H1 (cell line): Measurements from ENCODE around the gene ESR1. TPM values are rescaled to one million over a fixed set of nuclear protein-coding genes. Genes with fewer than 3 reads are reported as not detected.

Experiments
- CTCF ChIA-PET: fragments of 300-600 bp; sonication (Branson Sonifier 250); formaldehyde crosslinking; loops from one replicate; lab custom pipeline; 2021; ENCODE audit not compliant: partially characterized antibody; lab: Charles Lee
- POLR2A ChIA-PET: fragments of 300-600 bp; sonication (Branson Sonifier 250); formaldehyde crosslinking; loops from one replicate; lab custom pipeline; 2021; ENCODE audit warnings: inconsistent platforms; ENCODE audit not compliant: partially characterized antibody; lab: Charles Lee
- DNase-seq, 2 experiments: peaks; one replicate each; pipeline versions ENCODE4 v3.0.0 to v3.0.0-alpha.2; 2010 to 2022; ENCODE audit warnings: low spot score in 2 of 2, low read depth in 1 of 2, mixed read lengths in 1 of 2
- FAIRE-seq: peaks from 2 replicates; lab custom pipeline; 2011; peaks lifted over from hg19 to GRCh38; lab: Jason Lieb, UNC
- H2AFZ ChIP-seq: 2 replicates; pipeline ENCODE4 v1.8.1; 2012; ENCODE audit warnings: low read length, inconsistent platforms
- H2AK5ac ChIP-seq: 2 replicates; pipeline ENCODE4 v1.6.1; 2013; ENCODE audit warnings: low read depth, low read length
- H2BK120ac ChIP-seq: replicated peaks from 2 replicates; pipeline ENCODE3; 2013; ENCODE audit warnings: low read depth, low read length, inconsistent platforms
- H2BK12ac ChIP-seq: 2 replicates; pipeline ENCODE4 v1.6.1; 2013; ENCODE audit warnings: low read depth, low read length
- H2BK15ac ChIP-seq: 2 replicates; pipeline ENCODE4 v1.6.1; 2013; ENCODE audit warnings: low read length
- H2BK20ac ChIP-seq: 2 replicates; pipeline ENCODE4 v1.6.1; 2013; ENCODE audit warnings: low read length
- H2BK5ac ChIP-seq: 2 replicates; pipeline ENCODE4 v1.6.1; 2013; ENCODE audit warnings: low read depth, low read length
- H3K14ac ChIP-seq: 2 replicates; pipeline ENCODE4 v1.6.1; 2013; ENCODE audit warnings: inconsistent platforms; ENCODE audit not compliant: insufficient read length
- H3K18ac ChIP-seq: 2 replicates; pipeline ENCODE4 v1.6.1; 2013; ENCODE audit warnings: low read length; ENCODE audit errors: extremely low read depth
- H3K23ac ChIP-seq: 2 replicates; pipeline ENCODE4 v1.6.1; 2013; ENCODE audit warnings: inconsistent platforms; ENCODE audit not compliant: insufficient read length
- H3K23me2 ChIP-seq: 2 replicates; pipeline ENCODE4 v1.6.1; 2013; ENCODE audit warnings: low read depth, low read length
- H3K27ac ChIP-seq: 2 replicates; pipeline ENCODE4 v1.6.1; 2011; ENCODE audit warnings: low read depth, low read length, inconsistent platforms
- H3K27me3 ChIP-seq, 4 experiments: replicated peaks in 1 of 4; 1 replicate in 1 of 4; 2 replicates in 3 of 4; pipeline versions ENCODE4 v1.6.1 to v1.8.1; 2011 to 2013; ENCODE audit warnings: low read length in 3 of 4, mild to moderate bottlenecking in 3 of 4, inconsistent platforms in 2 of 4, mixed read lengths in 2 of 4, moderate library complexity in 1 of 4; ENCODE audit not compliant: control insufficient read depth in 3 of 4, insufficient read depth in 3 of 4; ENCODE audit errors: extremely low read depth in 1 of 4
- H3K36me3 ChIP-seq, 4 experiments: 2 replicates each; pipeline versions ENCODE4 v1.6.1 to v1.8.1; 2011 to 2013; ENCODE audit warnings: mild to moderate bottlenecking in 4 of 4, low read length in 3 of 4, moderate library complexity in 2 of 4, control low read depth in 1 of 4, inconsistent platforms in 1 of 4; ENCODE audit not compliant: insufficient read depth in 4 of 4, control insufficient read depth in 2 of 4
- H3K4ac ChIP-seq: replicated peaks from 2 replicates; pipeline ENCODE3; 2013; ENCODE audit warnings: low read length, low read depth, mixed read lengths, inconsistent platforms; ENCODE audit not compliant: insufficient read length
- H3K4me1 ChIP-seq, 4 experiments: replicated peaks in 1 of 4; 1 replicate in 1 of 4; 2 replicates in 3 of 4; pipeline versions ENCODE4 v1.6.1 to v1.8.1; 2011 to 2013; ENCODE audit warnings: low read length in 3 of 4, inconsistent platforms in 2 of 4, mixed read lengths in 1 of 4; ENCODE audit not compliant: insufficient read depth in 4 of 4, control insufficient read depth in 3 of 4
- H3K4me2 ChIP-seq, 2 experiments: 2 replicates each; pipeline versions ENCODE4 v1.6.1 to v1.8.1; 2011 to 2013; ENCODE audit warnings: low read depth in 2 of 2, low read length in 2 of 2, control low read depth in 1 of 2, inconsistent platforms in 1 of 2, mild to moderate bottlenecking in 1 of 2; ENCODE audit not compliant: insufficient read depth in 1 of 2
- H3K4me3 ChIP-seq, 4 experiments: fragments of 200-600, 300-600 bp in 1 of 4; sonication (generic), shearing (Covaris generic), sonication (Bioruptor Twin) in 1 of 4; 2 replicates each; pipeline versions ENCODE4 v1.5.1 to v1.8.1; 2011 to 2016; ENCODE audit warnings: low read length in 4 of 4, low read depth in 3 of 4, control low read depth in 2 of 4, inconsistent platforms in 2 of 4, mild to moderate bottlenecking in 2 of 4, mixed read lengths in 1 of 4, moderate library complexity in 1 of 4; ENCODE audit not compliant: insufficient read depth in 2 of 4; ENCODE audit errors: extremely low read depth in 1 of 4
- H3K56ac ChIP-seq: replicated peaks from 2 replicates; pipeline ENCODE3; 2013; ENCODE audit warnings: low read depth, mild to moderate bottlenecking, mixed read lengths, low read length, inconsistent platforms; ENCODE audit not compliant: insufficient read length
- H3K79me1 ChIP-seq: 2 replicates; pipeline ENCODE4 v1.6.1; 2013; ENCODE audit warnings: low read depth, low read length, control low read depth
- H3K79me2 ChIP-seq, 2 experiments: 2 replicates each; pipeline versions ENCODE4 v1.6.1 to v1.8.1; 2012 to 2013; ENCODE audit warnings: low read length in 2 of 2, mild to moderate bottlenecking in 2 of 2, inconsistent platforms in 1 of 2; ENCODE audit not compliant: insufficient read depth in 2 of 2, control insufficient read depth in 1 of 2
- H3K9ac ChIP-seq, 4 experiments: replicated peaks in 1 of 4; 1 replicate in 1 of 4; 2 replicates in 3 of 4; pipeline versions ENCODE4 v1.6.1 to v1.8.1; 2011 to 2013; ENCODE audit warnings: low read depth in 3 of 4, low read length in 3 of 4, control low read depth in 2 of 4, mild to moderate bottlenecking in 2 of 4, moderate library complexity in 2 of 4, inconsistent platforms in 1 of 4; ENCODE audit errors: extremely low read depth in 1 of 4
- H3K9me3 ChIP-seq, 2 experiments: 2 replicates each; pipeline versions ENCODE4 v1.6.1 to v1.8.1; 2012 to 2013; ENCODE audit warnings: mild to moderate bottlenecking in 2 of 2, moderate library complexity in 2 of 2, control low read depth in 1 of 2, inconsistent platforms in 1 of 2, low read depth in 1 of 2, low read length in 1 of 2, mixed read lengths in 1 of 2; ENCODE audit not compliant: insufficient read depth in 2 of 2
- H4K20me1 ChIP-seq, 2 experiments: replicated peaks in 1 of 2; 2 replicates each; pipeline versions ENCODE3 to v1.8.1; 2011 to 2013; ENCODE audit warnings: inconsistent platforms in 2 of 2, low read length in 2 of 2, mild to moderate bottlenecking in 1 of 2; ENCODE audit not compliant: insufficient read depth in 2 of 2, control insufficient read depth in 1 of 2
- H4K5ac ChIP-seq: 2 replicates; pipeline ENCODE4 v1.6.1; 2013; ENCODE audit warnings: low read length, low read depth, mixed read lengths, inconsistent platforms; ENCODE audit not compliant: insufficient read length
- H4K8ac ChIP-seq: 2 replicates; pipeline ENCODE4 v1.8.0; 2013; ENCODE audit warnings: mild to moderate bottlenecking, moderate library complexity, low read length, inconsistent platforms; ENCODE audit not compliant: insufficient read depth; ENCODE audit errors: extremely low read depth
- H4K91ac ChIP-seq: replicated peaks from 2 replicates; pipeline ENCODE3; 2013; ENCODE audit warnings: low read length, mixed read lengths, inconsistent platforms; ENCODE audit not compliant: insufficient read length
- BACH1 ChIP-seq: IDR thresholded peaks from 2 replicates; pipeline ENCODE4 v1.6.1; 2012; ENCODE audit warnings: low read length, improper control_type of control experiment
- CEBPB ChIP-seq: IDR thresholded peaks from 2 replicates; pipeline ENCODE4 v1.6.1; 2012; ENCODE audit warnings: low read depth, low read length
- E2F6 ChIP-seq: IDR thresholded peaks from 2 replicates; pipeline ENCODE4 v1.6.1; 2012; ENCODE audit warnings: inconsistent platforms
- EZH2 ChIP-seq: fragments of 200-600 bp; sonication (generic); IDR thresholded peaks from 2 replicates; pipeline ENCODE4 v1.7.1; 2012; ENCODE audit warnings: low read depth, mild to moderate bottlenecking, moderate library complexity, low read length, inconsistent platforms; ENCODE audit not compliant: severe bottlenecking
- HDAC6 ChIP-seq: IDR thresholded peaks from one replicate; pipeline ENCODE4 v1.7.1; 2012; ENCODE audit warnings: low read depth, mild to moderate bottlenecking, inconsistent platforms, low read length, moderate library complexity
- MAX ChIP-seq: IDR thresholded peaks from 2 replicates; pipeline ENCODE4 v1.6.1; 2012; ENCODE audit warnings: inconsistent platforms
- NANOG ChIP-seq: IDR thresholded peaks from 2 replicates; pipeline ENCODE4 v1.6.1; 2011; ENCODE audit warnings: low read length, low read depth, mild to moderate bottlenecking, inconsistent platforms; ENCODE audit not compliant: insufficient read depth, poor library complexity, severe bottlenecking
- NRF1 ChIP-seq: IDR thresholded peaks from 2 replicates; pipeline ENCODE4 v1.6.1; 2011; ENCODE audit warnings: mild to moderate bottlenecking, low read depth, low read length, improper control_type of control experiment
- RAD21 ChIP-seq, 2 experiments: IDR thresholded peaks in 1 of 2; conservative IDR thresholded peaks in 1 of 2; 2 replicates each; pipeline ENCODE4 v1.6.1; 2011; ENCODE audit warnings: low read depth in 2 of 2, low read length in 2 of 2, improper control_type of control experiment in 1 of 2, inconsistent platforms in 1 of 2, mild to moderate bottlenecking in 1 of 2, moderate library complexity in 1 of 2
- RBBP5 ChIP-seq: IDR thresholded peaks from 2 replicates; pipeline ENCODE4 v1.7.1; 2012; ENCODE audit warnings: low read depth, mild to moderate bottlenecking, inconsistent platforms, low read length, moderate library complexity, borderline replicate concordance
- SP4 ChIP-seq: IDR thresholded peaks from 2 replicates; pipeline ENCODE4 v1.6.1; 2012; ENCODE audit warnings: low read length, inconsistent platforms
- SRF ChIP-seq: IDR thresholded peaks from 2 replicates; pipeline ENCODE4 v1.6.1; 2011; ENCODE audit warnings: mild to moderate bottlenecking, low read depth, low read length, moderate library complexity
- TAF1 ChIP-seq: IDR thresholded peaks from 2 replicates; pipeline ENCODE4 v1.6.1; 2011; ENCODE audit warnings: mild to moderate bottlenecking, low read depth, low read length
- TBP ChIP-seq: IDR thresholded peaks from 2 replicates; pipeline ENCODE4 v1.6.1; 2011; ENCODE audit warnings: low read depth, low read length, improper control_type of control experiment
- TEAD4 ChIP-seq: IDR thresholded peaks from 2 replicates; pipeline ENCODE4 v1.6.1; 2012; ENCODE audit warnings: low read depth, low read length, inconsistent platforms, mixed read lengths
- WGBS, 2 experiments: shearing (Covaris generic) in 1 of 2; methylation state at CpG; one replicate each; pipeline versions ENCODE4 v1.1.6 to v1.1.7; 2013 to 2015; ENCODE audit warnings: low lambda C conversion rate in 2 of 2, mixed read lengths in 2 of 2, inconsistent platforms in 1 of 2, low coverage in 1 of 2, missing lambda C conversion rate in 1 of 2; ENCODE audit not compliant: insufficient replicate concordance in 2 of 2, insufficient coverage in 1 of 2, insufficient read length in 1 of 2; ENCODE audit errors: extremely low coverage in 1 of 2, missing lambda C conversion rate in 1 of 2; 5-methylcytosine and 5-hydroxymethylcytosine counted together
- polyA plus RNA-seq, 7 experiments: library from polyadenylated mRNA; depleted of rRNA in 3 of 7; stranded (reverse) in 5 of 7; unstranded in 2 of 7; fragments of >200 nt in 5 of 7; fragments of 200-250 nt in 2 of 7; gene quantifications; 1 replicate in 5 of 7; 2 replicates in 1 of 7; 4 replicates in 1 of 7; pipeline versions ENCODE4 v1.2.1 to v1.2.3, GENCODE V29; 2011 to 2013; ENCODE audit warnings: missing spikeins in 2 of 7, mixed read lengths in 2 of 7
- total RNA-seq: library from RNA; stranded (reverse); fragmentation: NEBNext Ultra II Directional; extraction: Animal tissue kit (Norgen Biotek cat#: 25700); gene quantifications from 2 replicates; pipeline ENCODE4 v1.2.1, GENCODE V29; 2021

Gene ESR1
- total and polyA plus RNA-seq, 2 of the 8 experiments (the other 6 are each of a cell fraction or from before 2014, with no cell fraction given), result 0.03 to 0.17 TPM

- no peak overlapping the region for H2BK15ac ChIP-seq
- no peak overlapping the region for H3K27ac ChIP-seq
- no peaks in the 10 kb centered on the region for H3K4me1 ChIP-seq
- no peak for DNase-seq
- no peaks in the 10 kb centered on the region for H3K23me2 ChIP-seq
- no peak for FAIRE-seq
- H4K5ac ChIP-seq, result no peak overlapping the region
- H2BK12ac ChIP-seq, result no peak overlapping the region
- no peaks in the 10 kb centered on the region for H3K36me3 ChIP-seq
- no peak overlapping the region for H3K14ac ChIP-seq
- no peak overlapping the region for H4K91ac ChIP-seq
- H4K8ac ChIP-seq, result no peak overlapping the region
- CTCF ChIA-PET, result interaction anchor here (1.3 kb wide), 1 partner anchor 26 kb away, joined by 3 read pairs; no protein-coding TSS in a partner anchor
- H3K4me3 ChIP-seq, result no peak overlapping the region
- H3K79me1 ChIP-seq, result no peaks in the 10 kb centered on the region
- no peaks in the 10 kb centered on the region for H3K27me3 ChIP-seq
- H3K56ac ChIP-seq, result no peak overlapping the region
- POLR2A ChIA-PET, result no interaction called here
- H2AFZ ChIP-seq, result no peak overlapping the region
- H3K4me2 ChIP-seq, result no peak overlapping the region
- 91% methylated on average over 8 of the region's 8 CpGs; no CpG with 5 or more reads in 1 of the 2 experiments for WGBS, 2 experiments
- H3K4ac ChIP-seq, result no peak overlapping the region
- no peaks in the 10 kb centered on the region for H3K79me2 ChIP-seq
- no peak overlapping the region for H2BK20ac ChIP-seq
- no peak overlapping the region for H2AK5ac ChIP-seq
- H2BK120ac ChIP-seq, result no peak overlapping the region
- H3K9me3 ChIP-seq, result no peaks in the 10 kb centered on the region
- no peak overlapping the region for H3K18ac ChIP-seq
- H3K9ac ChIP-seq, result no peak overlapping the region
- H3K23ac ChIP-seq, result no peak overlapping the region
- no peaks in the 10 kb centered on the region for H4K20me1 ChIP-seq
- no peak overlapping the region for H2BK5ac ChIP-seq
- TF ChIP-seq EZH2, result no peak
- TF ChIP-seq NANOG, result no peak
- TF ChIP-seq HDAC6, result no peak
- no peak for TF ChIP-seq TBP
- no peak for TF ChIP-seq MAX
- no peak for TF ChIP-seq NRF1
- TF ChIP-seq CEBPB, result no peak
- TF ChIP-seq RAD21 (IDR thresholded peaks at IDR 0.05 in 1 of 2, conservative IDR thresholded peaks at IDR 0.05 in 1 of 2; ENCODE audit: low read depth in 2 of 2, low read length in 2 of 2), result no peak
- TF ChIP-seq RBBP5, result no peak
- TF ChIP-seq SP4, result no peak
- no peak for TF ChIP-seq BACH1
- no peak for TF ChIP-seq SRF
- no peak for TF ChIP-seq TAF1
- no peak for TF ChIP-seq TEAD4
- no peak for TF ChIP-seq E2F6
Measured at GRCh38 chr6:152136449-152136825, 329.0 kb downstream of the ESR1 start.
